Prostate gland (tissue), 2 donors: ENCODE data around the gene CEP85L. TPM values are rescaled to one million over a fixed set of nuclear protein-coding genes. Genes with fewer than 3 reads are reported as not detected.

Source experiments
- DNase-seq: peaks from one replicate; pipeline ENCODE4 v3.0.0-alpha.2; 2019; ENCODE audit warnings: low spot score
- H3K27ac ChIP-seq, 2 donors: fragments of 200-600 bp; sonication (generic); 2 replicates each; pipeline ENCODE4 v1.5.1; 2017 to 2019
- H3K27me3 ChIP-seq: fragments of 200-600 bp; sonication (generic); replicated peaks from 2 replicates; pipeline ENCODE4 v1.5.1; 2019; ENCODE audit not compliant: insufficient read depth
- H3K36me3 ChIP-seq, 2 donors: fragments of 200-600 bp; sonication (generic); 1 replicate in 1 of 2; 2 replicates in 1 of 2; pipeline versions ENCODE4 v1.5.1 to v1.8.1; 2017 to 2019
- H3K4me1 ChIP-seq: fragments of 200-600 bp; sonication (generic); replicated peaks from 2 replicates; pipeline ENCODE4 v1.5.1; 2019
- H3K4me3 ChIP-seq, 2 donors: fragments of 200-600 bp; sonication (generic); 2 replicates each; pipeline ENCODE4 v1.5.1; 2017 to 2019
- H3K9me3 ChIP-seq: fragments of 200-600 bp; sonication (generic); 2 replicates; pipeline ENCODE4 v1.5.1; 2017
- CTCF ChIP-seq, 4 experiments: fragments of 200-600 bp in 2 of 4; fragments of 450-650 bp in 2 of 4; sonication (generic) in 2 of 4; IDR thresholded peaks; 1 replicate in 3 of 4; 2 replicates in 1 of 4; pipeline ENCODE4 v1.5.1; 2016 to 2019; ENCODE audit warnings: antibody characterized with exemption in 4 of 4, mild to moderate bottlenecking in 2 of 4, moderate library complexity in 2 of 4
- POLR2A ChIP-seq: fragments of 450-650 bp; IDR thresholded peaks from one replicate; pipeline ENCODE4 v1.6.1; 2016; ENCODE audit warnings: antibody characterized with exemption, mild to moderate bottlenecking
- POLR2AphosphoS5 ChIP-seq: sonication (generic); formaldehyde crosslinking; IDR thresholded peaks from one replicate; pipeline ENCODE4 v1.6.1; 2017; ENCODE audit warnings: antibody characterized with exemption
- WGBS: methylation state at CpG from one replicate; pipeline ENCODE4 v1.1.5; 2018; 5-methylcytosine and 5-hydroxymethylcytosine counted together
- intact Hi-C: fragments of 100-400 bp; cut with DNase I; formaldehyde crosslinking; loops from one replicate; pipeline ENCODE4 v1.14.2; 2022
- total RNA-seq, 2 donors: library from RNA; depleted of rRNA; stranded (reverse); fragments of >200 nt; gene quantifications; one replicate each; pipeline ENCODE4 v1.1.0, GENCODE V29; 2016

Gene CEP85L
- total RNA-seq, 2 donors from 2014 or later: 2.7 to 33.5 TPM

DNA sequence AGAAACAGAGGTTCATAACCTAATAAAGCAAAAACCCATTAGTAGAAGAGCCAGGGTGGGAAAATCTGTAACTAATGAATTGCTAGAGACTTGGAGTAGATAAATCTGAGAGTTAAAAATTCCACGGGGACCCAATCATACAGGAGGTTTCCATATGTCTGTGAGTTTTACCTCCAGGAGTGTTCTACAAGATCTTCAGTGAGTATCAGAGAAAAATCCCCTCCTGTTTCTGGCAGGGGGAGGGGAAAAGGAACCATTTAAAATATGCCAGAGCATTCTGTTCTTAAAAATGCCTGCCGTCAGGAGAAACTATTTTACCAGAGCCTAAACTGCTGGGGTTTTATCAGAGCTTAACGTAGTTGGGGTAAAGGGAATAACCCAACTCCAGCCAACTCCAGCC is 157.3 kb downstream of the CEP85L start:
- WGBS: 75% methylated on average over 3 of the region's 3 CpGs
- H3K27me3 ChIP-seq: no peaks in the 10 kb centered on the region
- H3K36me3 ChIP-seq: no peaks in the 10 kb centered on the region
- no peak for DNase-seq
- H3K4me1 ChIP-seq: no peaks in the 10 kb centered on the region
- intact Hi-C loops: no loop called here
- TF ChIP-seq POLR2AphosphoS5 (no peak), CTCF (IDR thresholded peaks at IDR 0.05) (no peak), POLR2A (no peak)
- H3K4me3 ChIP-seq: no peak overlapping the region
- no peaks in the 10 kb centered on the region for H3K9me3 ChIP-seq
- H3K27ac ChIP-seq: no peak overlapping the region

GRCh38 chr6:118489990-118490389 is 161.4 kb downstream of the CEP85L start:
- no peak for TF ChIP-seq POLR2A
- TF ChIP-seq CTCF (IDR thresholded peaks at IDR 0.05): no peak
- TF ChIP-seq POLR2AphosphoS5: no peak
- no peaks in the 10 kb centered on the region for H3K36me3 ChIP-seq
- intact Hi-C loops: no loop called here
- no peaks in the 10 kb centered on the region for H3K27me3 ChIP-seq
- no peaks in the 10 kb centered on the region for H3K4me1 ChIP-seq
- no peak for DNase-seq
- no peaks in the 10 kb centered on the region for H3K9me3 ChIP-seq
- H3K4me3 ChIP-seq: no peak overlapping the region
- 93% methylated on average over 3 of the region's 3 CpGs for WGBS
- no peak overlapping the region for H3K27ac ChIP-seq

DNA sequence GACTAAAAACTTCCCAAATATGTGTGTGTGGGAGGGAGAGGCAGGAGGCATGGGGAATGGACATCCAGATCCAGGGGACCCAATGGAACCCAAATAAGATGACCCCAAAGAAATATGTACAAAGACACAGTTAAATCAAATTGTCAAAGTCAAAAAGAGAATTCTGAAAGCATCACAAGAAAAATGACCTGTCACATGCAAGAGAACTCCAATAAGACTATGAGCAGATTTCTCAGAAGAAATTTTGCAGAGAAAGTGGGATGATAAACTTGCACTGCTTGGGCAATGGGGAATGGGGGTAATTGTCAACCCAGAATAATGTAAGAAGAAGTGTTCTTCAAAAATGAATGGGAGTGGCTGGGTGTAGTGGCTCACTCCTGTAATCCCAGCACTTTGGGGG is 162.8 kb downstream of the CEP85L start:
- no peak overlapping the region for H3K27ac ChIP-seq
- no peaks in the 10 kb centered on the region for H3K9me3 ChIP-seq
- TF ChIP-seq POLR2A (no peak), CTCF (IDR thresholded peaks at IDR 0.05) (no peak)
- no peaks in the 10 kb centered on the region for H3K27me3 ChIP-seq
- intact Hi-C loops: no loop called here
- no peak overlapping the region for H3K4me3 ChIP-seq
- DNase-seq: no peak
- no peaks in the 10 kb centered on the region for H3K4me1 ChIP-seq
- no peaks in the 10 kb centered on the region for H3K36me3 ChIP-seq

DNA sequence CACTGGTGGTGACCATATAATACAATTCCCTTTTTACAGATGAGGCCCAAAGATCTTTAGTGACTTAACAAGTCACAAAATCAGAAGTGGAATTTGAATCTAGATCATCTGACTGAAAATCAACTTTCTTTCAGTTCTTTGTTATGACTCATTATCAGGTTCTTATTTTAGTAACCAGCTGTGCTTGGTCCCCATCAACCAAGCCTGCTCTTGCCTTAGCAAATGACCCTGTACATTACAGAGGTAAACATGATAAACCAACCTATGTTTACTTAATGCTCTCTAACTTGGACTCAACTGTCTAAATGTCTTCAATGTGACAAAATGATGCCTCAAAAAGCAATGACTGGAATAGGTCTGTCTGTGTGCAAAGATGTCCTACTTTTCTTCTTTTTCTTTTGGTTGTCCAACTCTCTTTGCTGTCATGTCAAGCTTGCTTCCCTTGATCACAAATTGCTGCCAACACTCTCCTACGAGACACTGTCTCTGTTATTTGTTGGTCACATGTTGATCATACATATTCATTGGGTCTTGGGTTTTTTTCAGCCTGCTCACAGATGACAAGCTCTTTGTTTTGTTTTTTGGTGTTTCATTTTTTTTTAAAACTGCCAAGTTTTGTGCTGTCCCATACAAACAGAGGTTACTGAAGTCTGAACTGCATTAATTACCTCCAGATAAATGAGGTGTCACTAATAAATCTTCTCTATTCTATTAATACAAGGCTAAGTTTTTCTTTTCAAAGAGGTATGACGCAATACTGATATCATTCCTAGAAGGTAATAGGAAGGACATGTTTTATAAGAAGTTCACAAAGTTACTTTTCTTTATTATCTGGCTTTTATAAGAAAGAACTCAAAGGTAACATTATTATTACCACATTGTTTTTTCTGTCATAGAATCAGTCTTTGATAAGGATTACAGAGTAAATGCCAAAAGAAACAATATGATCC is 165.5 kb downstream of the CEP85L start:
- Histone ChIP-seq H3K4me3 (no peak overlapping the region), H3K4me1 (no peaks in the 10 kb centered on the region), H3K27ac (no peak overlapping the region), H3K9me3 (no peaks in the 10 kb centered on the region), H3K27me3 (no peaks in the 10 kb centered on the region), H3K36me3 (no peaks in the 10 kb centered on the region)
- TF ChIP-seq POLR2AphosphoS5: no peak
- TF ChIP-seq POLR2A: no peak
- TF ChIP-seq CTCF (IDR thresholded peaks at IDR 0.05): no peak
- no peak for DNase-seq
- intact Hi-C loops: no loop called here
- 81% methylated on average over 2 of the region's 2 CpGs for WGBS

DNA sequence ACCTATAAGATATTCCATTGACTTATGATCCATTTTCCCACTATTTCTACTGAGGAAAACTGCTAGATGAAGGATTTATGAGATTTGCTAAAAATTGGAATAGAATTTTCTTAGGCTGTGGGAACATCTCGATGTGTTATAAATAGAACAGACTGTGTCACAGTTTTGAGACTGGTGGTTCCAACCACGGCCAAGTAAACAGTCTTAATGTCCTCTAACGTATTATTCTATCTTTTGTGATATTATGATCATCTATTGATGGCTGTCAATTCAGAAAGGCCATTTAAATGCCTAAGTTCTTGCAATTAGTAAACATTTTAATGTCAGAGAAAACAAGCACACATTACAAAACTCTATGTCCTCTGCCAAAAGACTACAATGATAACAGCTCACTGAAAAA is 174.8 kb downstream of the CEP85L start:
- Histone ChIP-seq H3K36me3 (no peaks in the 10 kb centered on the region), H3K27ac (no peak overlapping the region), H3K9me3 (no peaks in the 10 kb centered on the region), H3K4me3 (no peak overlapping the region), H3K27me3 (no peaks in the 10 kb centered on the region), H3K4me1 (no peaks in the 10 kb centered on the region)
- intact Hi-C loops: no loop called here
- DNase-seq: no peak
- no peak for TF ChIP-seq CTCF (IDR thresholded peaks at IDR 0.05)
- WGBS: 74% methylated on average over 3 of the region's 3 CpGs
